Tibial nerve (tissue), 4 donors: ENCODE measurements around the gene ISYNA1. TPM values are rescaled to one million over a fixed set of nuclear protein-coding genes. Genes with fewer than 3 reads are reported as not detected.

Experiments
- DNase-seq, 2 donors: peaks; one replicate each; pipeline ENCODE4 v3.0.0-alpha.2; 2019; ENCODE audit warnings: low spot score in 2 of 2
- H3K27ac ChIP-seq, 4 donors: fragments of 200-600 bp; sonication (generic) in 3 of 4; one replicate each; pipeline ENCODE4 v1.5.1; 2017 to 2019; ENCODE audit warnings: mild to moderate bottlenecking in 1 of 4
- H3K27me3 ChIP-seq, 2 donors: fragments of 200-600 bp; sonication (generic) in 1 of 2; one replicate each; pipeline versions ENCODE4 v1.5.1 to v1.6.0; 2017 to 2019
- H3K36me3 ChIP-seq, 3 donors: fragments of 200-600 bp; sonication (generic); one replicate each; pipeline ENCODE4 v1.5.1; 2018 to 2019
- H3K4me1 ChIP-seq, 4 donors: fragments of 200-600 bp; sonication (generic) in 3 of 4; one replicate each; pipeline ENCODE4 v1.5.1; 2017 to 2019
- H3K4me3 ChIP-seq, 4 donors: fragments of 200-600 bp; sonication (generic) in 3 of 4; one replicate each; pipeline ENCODE4 v1.5.1; 2017 to 2019; ENCODE audit warnings: mild to moderate bottlenecking in 1 of 4, moderate library complexity in 1 of 4
- H3K9me3 ChIP-seq, 4 donors: fragments of 200-600 bp; sonication (generic) in 3 of 4; one replicate each; pipeline ENCODE4 v1.5.1; 2017 to 2019
- CTCF ChIP-seq, 5 experiments: fragments of 200-600 bp in 3 of 5; fragments of 450-650 bp in 2 of 5; sonication (generic) in 3 of 5; IDR thresholded peaks; one replicate each; pipeline ENCODE4 v1.5.1; 2016 to 2019; ENCODE audit warnings: antibody characterized with exemption in 5 of 5, mild to moderate bottlenecking in 3 of 5, moderate library complexity in 2 of 5
- EP300 ChIP-seq, 2 donors: sonication (generic); formaldehyde crosslinking; IDR thresholded peaks; one replicate each; pipeline ENCODE4 v1.6.1; 2017; ENCODE audit warnings: antibody characterized with exemption in 2 of 2, mild to moderate bottlenecking in 1 of 2
- POLR2A ChIP-seq, 2 donors: fragments of 450-650 bp; IDR thresholded peaks; one replicate each; pipeline ENCODE4 v1.6.1; 2017; ENCODE audit warnings: antibody characterized with exemption in 2 of 2, mild to moderate bottlenecking in 2 of 2, moderate library complexity in 2 of 2
- WGBS, 2 donors: methylation state at CpG; one replicate each; pipeline ENCODE4 v1.1.5; 2018; 5-methylcytosine and 5-hydroxymethylcytosine counted together
- total RNA-seq, 4 donors: library from RNA; depleted of rRNA; stranded (reverse); fragments of >200 nt; gene quantifications; one replicate each; pipeline ENCODE4 v1.1.0, GENCODE V29; 2016

ISYNA1 gene
- total RNA-seq, 4 donors from 2014 or later: 43.5 to 82.2 (median 52.4) TPM

GRCh38 chr19:18477042-18477779, 39.3 kb upstream of the ISYNA1 start:
- Histone ChIP-seq H3K4me1 (peaks cover 0 to 81% (median 43%) of the 10 kb centered on the region in 4 donors), H3K27ac (peak overlapping the region in 3 of 4 donors; percentile 72 to 88 (median 86)), H3K36me3 (peaks cover 0 to 15% (median 0%) of the 10 kb centered on the region in 3 donors), H3K9me3 (no peaks in the 10 kb centered on the region), H3K27me3 (no peaks in the 10 kb centered on the region), H3K4me3 (no peak overlapping the region)
- no peak for DNase-seq
- WGBS, 2 donors: 70 to 75% methylated on average over 24 of the region's 24 CpGs
- TF ChIP-seq EP300 (IDR thresholded peaks at IDR 0.05) (no peak), CTCF (IDR thresholded peaks at IDR 0.05) (peak in 1 of 5 experiments; percentile 15)

GRCh38 chr19:18476507-18477041, 38.6 kb upstream of the ISYNA1 start:
- H3K9me3 ChIP-seq: no peaks in the 10 kb centered on the region
- 77 to 85% methylated on average over 10 to 13 of the region's 14 CpGs for WGBS, 2 donors
- TF ChIP-seq EP300 (IDR thresholded peaks at IDR 0.05) (no peak), CTCF (IDR thresholded peaks at IDR 0.05) (no peak), POLR2A (IDR thresholded peaks at IDR 0.05) (no peak)

GRCh38 chr19:18475762-18476331, 37.9 kb upstream of the ISYNA1 start:
- WGBS, 2 donors: 74 to 80% methylated on average over 18 to 19 of the region's 19 CpGs

More at GRCh38 chr19:18476507-18477041, 38.6 kb upstream of the ISYNA1 start:
- Histone ChIP-seq H3K27me3 (no peaks in the 10 kb centered on the region), H3K4me3 (no peak overlapping the region), H3K4me1 (peaks cover 0 to 81% (median 43%) of the 10 kb centered on the region in 4 donors), H3K27ac (peak overlapping the region in 3 of 4 donors; percentile 72 to 88 (median 86)), H3K36me3 (peaks cover 0 to 20% (median 0%) of the 10 kb centered on the region in 3 donors)
- no peak for DNase-seq

GRCh38 chr19:18475004-18475453, 37.1 kb upstream of the ISYNA1 start:
- H3K9me3 ChIP-seq: no peaks in the 10 kb centered on the region
- no peak for TF ChIP-seq POLR2A (IDR thresholded peaks at IDR 0.05)
- no peak for TF ChIP-seq CTCF (IDR thresholded peaks at IDR 0.05)
- no peak for TF ChIP-seq EP300 (IDR thresholded peaks at IDR 0.05)
- H3K4me1 ChIP-seq: peaks cover 0 to 75% (median 42%) of the 10 kb centered on the region in 4 donors
- H3K27me3 ChIP-seq: no peaks in the 10 kb centered on the region
- WGBS, 2 donors: 81% methylated on average over 5 of the region's 5 CpGs
- H3K27ac ChIP-seq: peak overlapping the region in 2 of 4 donors; percentile 13 to 22
- no peak overlapping the region for H3K4me3 ChIP-seq
- no peak for DNase-seq
- H3K36me3 ChIP-seq: peaks cover 0 to 24% (median 0%) of the 10 kb centered on the region in 3 donors

More at GRCh38 chr19:18475762-18476331, 37.9 kb upstream of the ISYNA1 start:
- peaks cover 0 to 76% (median 42%) of the 10 kb centered on the region in 4 donors for H3K4me1 ChIP-seq
- H3K4me3 ChIP-seq: no peak overlapping the region
- no peak for DNase-seq
- H3K27me3 ChIP-seq: no peaks in the 10 kb centered on the region
- no peak for TF ChIP-seq EP300 (IDR thresholded peaks at IDR 0.05)
- no peak for TF ChIP-seq CTCF (IDR thresholded peaks at IDR 0.05)
- TF ChIP-seq POLR2A (IDR thresholded peaks at IDR 0.05): no peak
- H3K9me3 ChIP-seq: no peaks in the 10 kb centered on the region
- peak overlapping the region in 2 of 4 donors; percentile 86 to 88 for H3K27ac ChIP-seq
- peaks cover 0 to 21% (median 0%) of the 10 kb centered on the region in 3 donors for H3K36me3 ChIP-seq
